ENCODE results near the gene C1orf35.
A peak's percentile ranks its signal among the peaks of the same experiment; 100 is the strongest.

Gene C1orf35

GRCh38 chr1:228083871-228084278 lies 19.2 kb downstream of the C1orf35 start:
- TF ChIP-seq CTCF (IDR thresholded peaks at IDR 0.05; ENCODE audit: control insufficient read depth, insufficient read depth, low read depth, low read length, missing control alignments), result no peak
- DNase-seq (ENCODE audit: low read depth), result no peak
- peak overlapping the region; percentile 72 for H3K4me3 ChIP-seq (ENCODE audit: control insufficient read depth, low read depth, low read length)

- no peak for DNase-seq (ENCODE audit: low read depth)
Observed at GRCh38 chr1:228082918-228083870, 19.9 kb downstream of the C1orf35 start.

GRCh38 chr1:228082214-228082917 lies 20.8 kb downstream of the C1orf35 start, which contains the start of gene ARF1:
Gene ARF1 (plus strand): TSS chr1:228082708. CDS start chr1:228097115, 14,407 bp downstream.
- peak; percentile 68 for DNase-seq (ENCODE audit: low read depth)
- TF ChIP-seq CTCF (IDR thresholded peaks at IDR 0.05; ENCODE audit: control insufficient read depth, insufficient read depth, low read depth, low read length, missing control alignments), result no peak
- peak within 1 kb of the TSS; percentile 93 for H3K4me3 ChIP-seq (ENCODE audit: control insufficient read depth, low read depth, low read length)

More at GRCh38 chr1:228082918-228083870, 19.9 kb downstream of the C1orf35 start:
- no peak for TF ChIP-seq CTCF (IDR thresholded peaks at IDR 0.05; ENCODE audit: control insufficient read depth, insufficient read depth, low read depth, low read length, missing control alignments)
- peak overlapping the region; percentile 72 for H3K4me3 ChIP-seq (ENCODE audit: control insufficient read depth, low read depth, low read length)

GRCh38 chr1:228081578-228082213 lies 21.4 kb downstream of the C1orf35 start:
- no peak for TF ChIP-seq CTCF (IDR thresholded peaks at IDR 0.05; ENCODE audit: control insufficient read depth, insufficient read depth, low read depth, low read length, missing control alignments)
- peak overlapping the region; percentile 93 for H3K4me3 ChIP-seq (ENCODE audit: control insufficient read depth, low read depth, low read length)
- DNase-seq (ENCODE audit: low read depth), result no peak

GRCh38 chr1:228081144-228081543 lies 22.0 kb downstream of the C1orf35 start:
- DNase-seq (ENCODE audit: low read depth), result no peak

More at GRCh38 chr1:228081144-228081543, 22.0 kb downstream of the C1orf35 start:
- no peak for TF ChIP-seq CTCF (IDR thresholded peaks at IDR 0.05; ENCODE audit: control insufficient read depth, insufficient read depth, low read depth, low read length, missing control alignments)
- peak overlapping the region; percentile 93 for H3K4me3 ChIP-seq (ENCODE audit: control insufficient read depth, low read depth, low read length)
